ENCODE data around the gene TOM1L2.
"Not testable (repeated sequence)": the region's sequence is repeated elsewhere in the genome, so short reads cannot be mapped to it uniquely, and the experiment has no call there.

TOM1L2 gene

DNA sequence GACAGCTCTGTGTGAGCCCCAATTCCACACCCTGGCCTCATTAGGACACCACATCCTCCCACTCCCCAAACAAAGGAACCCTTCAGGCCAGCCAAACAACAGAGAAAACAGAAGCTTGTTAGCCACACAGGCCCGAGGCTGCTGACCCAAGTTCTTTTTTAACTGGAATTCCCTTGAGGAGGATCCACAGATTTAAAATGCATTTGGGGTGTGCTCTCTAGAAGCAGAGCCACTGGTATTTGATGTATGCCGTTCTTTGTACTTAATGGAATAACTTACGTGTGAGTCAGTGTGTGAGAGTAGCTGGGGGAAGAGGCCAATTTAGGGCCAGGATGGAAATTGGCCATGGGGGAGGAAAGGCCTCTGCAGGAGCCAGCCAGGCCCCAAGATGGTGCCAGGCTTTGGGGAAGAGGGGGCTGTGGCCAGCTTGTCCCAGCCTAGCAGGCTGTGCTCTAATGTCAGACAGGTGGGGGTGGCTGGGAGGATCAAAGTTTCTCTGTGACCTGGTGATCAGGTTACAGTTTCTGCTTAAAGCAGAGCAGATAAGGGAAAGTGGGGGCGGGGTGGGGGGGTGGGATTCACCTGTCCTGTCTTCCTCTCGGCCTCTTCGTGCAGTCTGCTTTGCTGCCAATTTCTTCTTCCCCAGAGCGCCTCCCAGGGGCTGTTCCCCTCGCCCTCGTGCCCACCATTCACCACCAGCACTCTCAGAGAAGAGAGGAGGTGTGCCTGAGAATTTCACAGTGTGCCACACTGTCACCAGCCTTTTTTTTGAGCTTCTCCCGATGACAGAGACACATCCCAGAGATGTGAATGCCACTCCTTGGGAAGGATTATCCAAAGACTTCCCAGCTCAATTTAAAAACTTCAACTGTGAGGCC is 50.8 kb downstream of the TOM1L2 start:
- DNase-seq = no peak

DNA sequence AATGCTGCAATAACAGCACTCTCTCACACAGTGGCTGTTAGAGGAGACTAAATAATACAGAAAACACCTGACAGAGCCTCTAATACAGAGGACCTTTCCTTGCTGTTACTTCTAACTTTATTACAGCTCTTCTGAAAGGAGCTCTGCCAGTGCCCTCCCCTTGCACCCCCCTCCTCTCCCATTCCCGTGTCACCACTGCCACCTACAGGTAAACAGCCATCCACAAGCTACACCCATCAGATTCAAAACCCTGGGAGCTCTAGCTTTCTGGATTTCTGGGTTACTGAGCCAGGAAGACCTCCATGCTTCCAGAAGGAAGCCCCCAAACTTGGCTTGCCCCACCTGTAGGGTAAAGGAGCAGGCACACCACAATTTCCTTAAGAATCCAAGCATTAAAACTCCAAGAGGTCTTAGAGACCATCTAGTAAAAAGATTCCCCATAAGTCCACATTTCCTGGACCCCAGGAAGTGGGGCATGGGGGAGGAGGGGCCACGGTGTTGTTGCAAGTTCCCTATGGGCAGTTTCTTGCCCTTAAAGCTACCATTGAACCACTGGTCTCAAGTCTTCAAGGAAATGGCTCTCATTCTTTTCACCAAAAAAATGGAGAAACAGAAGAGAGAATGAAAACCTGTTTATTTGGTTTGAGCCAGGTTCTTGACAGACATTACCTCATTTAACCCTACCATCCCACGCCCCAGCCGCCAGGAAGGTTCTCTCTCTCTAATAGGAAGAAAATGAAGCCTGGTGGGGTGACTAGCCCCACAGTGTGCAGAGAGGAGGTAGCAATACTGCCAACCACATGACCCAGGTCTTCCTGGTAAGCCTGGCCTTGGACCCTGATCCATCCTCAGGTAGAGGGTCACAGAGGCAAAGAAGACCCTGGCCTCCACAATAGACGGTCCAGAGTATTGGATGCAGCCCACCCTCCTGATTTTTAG is 52.8 kb downstream of the TOM1L2 start:
- DNase-seq = peak; percentile 29 to 70 (median 59)

GRCh38 chr17:17917394-17917793 is 54.8 kb downstream of the TOM1L2 start:
- no peak for DNase-seq

GRCh38 chr17:17915183-17915582 is 57.0 kb downstream of the TOM1L2 start:
- DNase-seq = no peak

DNA sequence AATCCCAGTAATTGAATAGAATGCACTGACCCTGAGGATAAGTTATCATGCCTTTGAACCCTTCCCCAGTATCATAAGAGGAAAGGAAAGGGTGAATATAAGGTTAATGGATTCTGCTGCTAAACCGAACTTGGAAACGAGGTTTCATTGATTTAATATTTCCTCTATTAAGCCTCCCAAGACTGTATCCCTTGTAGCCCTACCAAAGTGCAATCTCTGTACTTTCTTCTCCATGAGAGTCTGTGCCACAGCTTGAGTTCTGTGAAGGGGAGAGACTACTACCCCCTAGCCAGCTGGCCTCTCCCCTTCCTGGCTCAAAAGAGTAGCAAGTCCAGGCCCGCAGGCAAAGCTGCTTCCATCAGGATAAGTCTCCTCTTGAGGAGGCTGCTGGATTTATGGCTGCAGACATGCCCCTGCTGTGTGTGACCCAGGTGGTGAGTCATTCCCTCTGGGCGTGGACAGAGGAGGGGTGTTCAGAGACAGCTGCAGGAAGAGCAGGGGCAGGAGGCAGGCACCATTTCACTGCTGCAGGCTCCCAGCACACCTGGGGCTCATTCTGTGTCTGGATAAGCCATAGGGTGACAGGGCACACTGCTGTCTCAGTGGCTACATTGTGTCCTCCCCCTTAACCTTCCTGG is 58.4 kb downstream of the TOM1L2 start:
- no peak for DNase-seq

GRCh38 chr17:17912336-17912735 is 59.9 kb downstream of the TOM1L2 start:
- not testable (repeated sequence) for DNase-seq

GRCh38 chr17:17911001-17911613 is 61.1 kb downstream of the TOM1L2 start:
- no peak for DNase-seq

GRCh38 chr17:17910060-17910459 is 62.1 kb downstream of the TOM1L2 start:
- no peak for DNase-seq

- DNase-seq = no peak
Observed at GRCh38 chr17:17909078-17909477, 63.1 kb downstream of the TOM1L2 start.

DNA sequence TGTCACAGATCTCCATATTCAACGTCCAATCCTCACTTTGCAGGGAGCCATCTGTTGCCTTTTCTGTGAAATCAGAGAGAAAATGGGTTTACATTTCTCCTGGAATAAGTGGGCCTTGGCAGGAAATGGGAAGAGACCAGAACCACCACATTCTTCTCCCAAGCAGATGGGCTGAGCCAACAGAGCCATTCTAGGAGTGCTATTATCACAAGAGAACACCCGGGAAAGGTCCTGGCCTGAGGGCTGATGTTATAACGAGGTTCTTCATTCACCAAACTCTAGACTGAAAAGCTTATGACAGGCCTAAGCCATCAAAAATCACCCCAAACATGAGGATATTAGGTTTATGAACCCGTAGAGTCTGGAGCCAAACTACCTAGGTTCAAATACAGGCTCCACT is 64.7 kb downstream of the TOM1L2 start:
- no peak for DNase-seq

GRCh38 chr17:17906418-17907215 is 65.6 kb downstream of the TOM1L2 start:
- no peak for DNase-seq

GRCh38 chr17:17905036-17905320 is 67.2 kb downstream of the TOM1L2 start:
- DNase-seq = no peak

- DNase-seq = no peak
Observed at GRCh38 chr17:17904166-17905035, 67.8 kb downstream of the TOM1L2 start.

DNA sequence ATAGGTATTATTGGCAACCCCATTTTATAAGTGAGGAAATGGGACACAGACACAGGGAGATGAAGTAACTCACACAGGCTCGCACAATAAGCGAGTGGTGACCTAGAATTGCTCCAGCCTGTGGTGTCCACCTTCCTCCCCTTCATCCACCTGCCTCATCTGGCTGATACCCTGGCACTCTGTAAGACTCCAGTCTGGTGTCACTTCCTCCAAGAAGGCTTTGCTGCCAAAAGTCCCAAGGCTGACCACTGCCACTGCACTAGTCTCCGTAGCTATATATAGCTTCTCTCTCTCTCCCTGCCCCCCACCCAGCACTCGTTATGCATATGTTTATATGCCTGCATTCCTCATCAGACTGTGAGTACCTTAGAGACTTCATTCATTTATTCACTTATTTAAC is 69.3 kb downstream of the TOM1L2 start:
- DNase-seq = no peak

DNA sequence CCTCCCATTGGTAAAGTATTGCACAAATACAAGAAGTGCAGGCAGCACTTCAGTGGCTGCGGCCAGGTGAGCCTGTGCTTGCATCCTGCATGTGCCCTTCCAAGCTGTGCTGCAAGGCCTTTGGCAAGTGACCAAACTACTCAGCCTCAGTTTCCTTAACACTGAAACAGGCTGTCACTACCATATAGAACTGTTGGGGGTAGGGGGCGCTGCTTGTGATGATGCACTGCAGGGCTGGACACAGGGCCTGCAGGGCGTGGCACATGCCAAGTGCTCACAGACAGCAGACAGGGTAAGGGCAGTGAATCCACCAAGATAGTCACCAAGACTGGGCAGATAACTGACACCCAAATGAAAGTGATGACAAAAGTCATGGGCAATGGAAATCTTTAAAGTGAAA is 69.8 kb downstream of the TOM1L2 start:
- DNase-seq = no peak

- DNase-seq = no peak
Observed at GRCh38 chr17:17900615-17901520, 71.3 kb downstream of the TOM1L2 start.

DNA sequence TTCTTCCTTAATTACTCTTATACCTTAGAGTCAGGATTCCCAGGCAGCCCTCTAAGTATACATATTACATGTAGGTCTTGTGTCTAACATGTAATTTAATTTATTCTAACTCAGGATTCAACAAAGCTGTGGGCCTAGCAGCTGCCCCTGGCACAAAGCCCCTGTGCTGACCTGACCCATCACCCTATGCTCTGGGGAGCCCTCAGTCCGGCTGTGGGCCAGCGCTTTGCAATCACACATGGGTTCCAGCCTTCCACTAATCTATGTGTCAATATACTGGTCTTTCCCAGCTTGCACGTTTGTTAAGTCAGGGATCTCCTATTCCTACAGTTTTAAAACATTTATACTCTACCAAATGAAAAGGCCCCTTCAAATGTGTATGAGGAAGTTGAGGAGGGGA is 72.7 kb downstream of the TOM1L2 start:
- no peak for DNase-seq

- no peak for DNase-seq
Observed at GRCh38 chr17:17898673-17899072, 73.5 kb downstream of the TOM1L2 start.

DNA sequence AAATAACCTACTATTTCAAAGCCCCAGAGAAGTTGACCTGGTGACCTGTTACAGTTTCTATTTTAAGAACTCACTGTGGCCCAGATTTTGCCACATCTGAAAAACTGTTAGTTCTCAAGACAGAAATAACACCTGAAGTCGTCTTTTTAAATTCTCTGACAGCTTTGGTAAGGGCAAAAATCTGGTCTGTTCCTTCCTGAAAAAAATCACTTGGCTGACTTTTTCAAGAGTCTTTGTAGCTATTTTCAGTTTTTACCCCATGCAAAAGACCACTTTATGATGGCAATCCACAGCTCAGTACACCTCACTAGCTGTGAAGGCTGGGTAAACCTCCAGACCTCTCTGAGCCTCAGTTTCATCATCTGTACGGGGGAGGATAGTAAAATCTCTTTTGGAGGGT is 74.8 kb downstream of the TOM1L2 start:
- DNase-seq = no peak

DNA sequence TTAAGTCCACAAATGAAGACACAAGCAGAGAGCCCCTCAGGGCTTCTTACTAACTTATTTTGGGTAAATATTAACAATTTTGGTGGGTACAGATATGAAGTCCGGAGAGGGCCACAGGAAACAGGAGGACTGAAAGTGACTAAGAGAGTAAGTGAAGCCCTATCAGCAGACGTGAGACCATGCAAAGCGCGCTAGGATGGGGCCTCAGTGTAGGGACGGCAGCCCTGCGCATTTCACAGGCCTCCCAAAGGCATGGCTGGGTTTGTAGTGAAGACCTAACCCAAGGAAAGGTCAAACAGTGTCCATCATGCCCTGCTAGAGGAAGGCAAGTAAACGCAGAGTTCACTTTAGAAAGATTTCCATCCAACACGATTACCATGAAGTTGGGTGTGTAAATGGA is 75.5 kb downstream of the TOM1L2 start:
- no peak for DNase-seq
